MM.1S (cell line): ENCODE data around the gene KRTAP10-9.
"Not testable (repeated sequence)": the region's sequence is repeated elsewhere in the genome, so short reads cannot be mapped to it uniquely, and the experiment has no call there.

Source experiments
- EZH2 ChIP-seq: fragments of 300-600 bp; sonication (generic); optimal IDR thresholded peaks from 2 replicates; pipeline ENCODE3; 2017; ENCODE audit warnings: low read depth, mild to moderate bottlenecking, antibody characterized with exemption, low read length, mixed read lengths
- TF ChIP-seq, protein P1 (sequence below): fragments of 300-600 bp; sonication (generic); IDR thresholded peaks from 2 replicates; pipeline ENCODE4 v1.5.1; 2016; ENCODE audit warnings: antibody characterized with exemption, low read length, mixed read lengths

- TF ChIP-seq, protein P1, sequence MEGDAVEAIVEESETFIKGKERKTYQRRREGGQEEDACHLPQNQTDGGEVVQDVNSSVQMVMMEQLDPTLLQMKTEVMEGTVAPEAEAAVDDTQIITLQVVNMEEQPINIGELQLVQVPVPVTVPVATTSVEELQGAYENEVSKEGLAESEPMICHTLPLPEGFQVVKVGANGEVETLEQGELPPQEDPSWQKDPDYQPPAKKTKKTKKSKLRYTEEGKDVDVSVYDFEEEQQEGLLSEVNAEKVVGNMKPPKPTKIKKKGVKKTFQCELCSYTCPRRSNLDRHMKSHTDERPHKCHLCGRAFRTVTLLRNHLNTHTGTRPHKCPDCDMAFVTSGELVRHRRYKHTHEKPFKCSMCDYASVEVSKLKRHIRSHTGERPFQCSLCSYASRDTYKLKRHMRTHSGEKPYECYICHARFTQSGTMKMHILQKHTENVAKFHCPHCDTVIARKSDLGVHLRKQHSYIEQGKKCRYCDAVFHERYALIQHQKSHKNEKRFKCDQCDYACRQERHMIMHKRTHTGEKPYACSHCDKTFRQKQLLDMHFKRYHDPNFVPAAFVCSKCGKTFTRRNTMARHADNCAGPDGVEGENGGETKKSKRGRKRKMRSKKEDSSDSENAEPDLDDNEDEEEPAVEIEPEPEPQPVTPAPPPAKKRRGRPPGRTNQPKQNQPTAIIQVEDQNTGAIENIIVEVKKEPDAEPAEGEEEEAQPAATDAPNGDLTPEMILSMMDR: not testable (repeated sequence)
- TF ChIP-seq EZH2: not testable (repeated sequence)
These were observed 409 bp downstream of the KRTAP10-9 start for GRCh38 chr21:44627181-44627822.
